ENCODE measurements around the gene RRP1.

The RRP1 gene

DNA sequence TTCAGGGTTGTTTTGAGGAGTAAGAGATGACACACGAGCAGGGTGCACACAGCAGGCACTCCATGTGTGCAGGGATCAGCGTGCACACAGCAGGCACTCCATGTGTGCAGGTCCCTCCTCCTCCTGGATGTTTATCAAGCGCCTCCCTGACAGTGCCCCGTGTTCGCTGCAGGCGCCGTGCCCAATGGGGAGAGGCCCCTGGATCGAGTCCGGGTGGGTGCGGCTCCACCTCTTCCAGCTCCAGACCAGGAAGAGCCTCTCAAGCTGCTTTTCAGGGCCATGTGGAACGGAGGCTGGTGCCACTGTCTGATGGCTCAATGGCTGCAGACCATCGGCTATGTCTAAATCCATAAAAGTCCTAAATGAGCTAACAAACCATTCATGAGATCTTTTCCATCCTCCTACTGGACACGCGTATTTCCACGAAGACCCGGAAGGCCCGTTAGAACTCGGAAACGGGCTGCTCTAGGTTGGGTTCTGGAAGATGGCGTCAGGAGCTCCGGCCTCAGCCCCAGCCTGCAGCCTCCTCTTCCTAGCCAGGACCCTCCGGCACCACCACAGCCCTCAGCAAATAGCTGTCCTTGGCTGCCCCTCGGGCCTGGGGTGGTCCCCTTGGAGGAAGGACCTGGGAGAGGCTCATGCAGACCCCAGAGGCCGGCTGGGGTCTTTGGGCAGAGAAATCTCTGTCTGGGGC, 36.0 kb downstream of the RRP1 start:
- H3K36me3 ChIP-seq (ENCODE audit: insufficient read depth, low read length): no peaks in the 10 kb centered on the region
- TF ChIP-seq POLR2AphosphoS5 (IDR thresholded peaks at IDR 0.05; ENCODE audit: borderline replicate concordance, low read depth, low read length) (no peak), FOXP2 (optimal IDR thresholded peaks at IDR 0.05; ENCODE audit: control extremely low read depth, extremely low read length, insufficient read depth) (no peak), EZH2 (IDR thresholded peaks at IDR 0.05) (no peak)

DNA sequence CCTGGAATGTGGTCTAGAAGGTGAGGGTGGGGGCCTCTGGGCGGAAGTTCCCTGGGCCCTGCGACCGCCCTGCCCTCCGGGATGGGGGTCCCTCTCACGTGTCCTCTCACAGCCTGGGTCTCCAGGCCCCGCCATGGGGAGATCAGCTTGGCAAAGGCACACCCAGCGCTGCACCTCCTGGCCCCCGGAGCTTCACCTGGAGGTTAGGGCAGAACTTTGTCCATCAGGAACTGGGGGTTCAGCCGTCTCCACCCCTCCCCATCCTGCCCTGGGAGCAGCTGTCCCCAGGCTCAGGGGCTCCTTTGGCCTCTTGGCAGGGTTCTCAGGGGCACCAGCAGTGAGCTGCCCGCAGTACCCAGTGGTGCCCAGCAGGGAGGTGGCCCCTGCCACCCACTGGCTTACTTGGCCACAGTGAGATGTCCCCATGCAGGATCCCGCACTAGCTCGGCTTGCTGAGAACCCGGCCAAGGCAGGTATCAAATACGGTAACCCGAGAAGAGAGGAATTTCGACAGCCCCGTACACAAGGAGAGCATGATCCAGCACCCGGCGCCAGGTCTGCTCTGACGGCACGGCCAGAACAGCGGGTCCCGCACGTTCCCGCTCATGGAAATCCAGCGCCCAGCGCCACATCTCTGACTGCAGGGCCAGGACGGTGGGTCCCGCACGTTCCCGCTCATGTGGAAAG, 36.7 kb downstream of the RRP1 start:
- H3K4me3 ChIP-seq: no peak overlapping the region
- H3K9me3 ChIP-seq (ENCODE audit: low read depth, low read length): no peaks in the 10 kb centered on the region
- DNase-seq (ENCODE audit: low read depth, low spot score): no peak
- no peaks in the 10 kb centered on the region for H3K36me3 ChIP-seq (ENCODE audit: insufficient read depth, low read length)
- H3K9ac ChIP-seq (ENCODE audit: insufficient read length): no peak overlapping the region
- TF ChIP-seq FOXP2 (optimal IDR thresholded peaks at IDR 0.05; ENCODE audit: control extremely low read depth, extremely low read length, insufficient read depth): no peak
- no peak for TF ChIP-seq EZH2 (IDR thresholded peaks at IDR 0.05)
- TF ChIP-seq POLR2AphosphoS5 (IDR thresholded peaks at IDR 0.05; ENCODE audit: borderline replicate concordance, low read depth, low read length): no peak
- no peak overlapping the region for H3K27ac ChIP-seq

More for the DNA sequence above, 36.0 kb downstream of the RRP1 start:
- H3K9ac ChIP-seq (ENCODE audit: insufficient read length): no peak overlapping the region
- no peaks in the 10 kb centered on the region for H3K9me3 ChIP-seq (ENCODE audit: low read depth, low read length)
- H3K4me3 ChIP-seq: no peak overlapping the region
- no peak for DNase-seq (ENCODE audit: low read depth, low spot score)
- no peak overlapping the region for H3K27ac ChIP-seq

DNA sequence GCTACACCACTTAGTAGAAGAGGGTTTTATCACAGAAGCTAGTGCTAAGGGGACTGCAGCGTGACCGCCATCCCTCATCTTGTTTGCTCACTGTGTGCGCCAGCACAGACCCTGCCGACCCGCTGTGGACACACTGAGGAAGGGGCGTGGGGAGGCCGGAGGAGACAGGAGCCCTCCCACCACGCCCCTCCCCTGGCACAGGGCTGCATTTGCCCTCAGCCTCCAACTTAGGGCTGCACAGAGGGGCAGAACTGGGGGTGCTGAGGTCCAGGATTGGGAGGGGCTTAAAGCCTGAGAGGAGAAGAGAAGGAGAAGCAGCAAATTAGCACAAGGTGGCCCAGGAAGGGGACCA, 37.2 kb downstream of the RRP1 start:
- H3K27ac ChIP-seq: no peak overlapping the region

DNA sequence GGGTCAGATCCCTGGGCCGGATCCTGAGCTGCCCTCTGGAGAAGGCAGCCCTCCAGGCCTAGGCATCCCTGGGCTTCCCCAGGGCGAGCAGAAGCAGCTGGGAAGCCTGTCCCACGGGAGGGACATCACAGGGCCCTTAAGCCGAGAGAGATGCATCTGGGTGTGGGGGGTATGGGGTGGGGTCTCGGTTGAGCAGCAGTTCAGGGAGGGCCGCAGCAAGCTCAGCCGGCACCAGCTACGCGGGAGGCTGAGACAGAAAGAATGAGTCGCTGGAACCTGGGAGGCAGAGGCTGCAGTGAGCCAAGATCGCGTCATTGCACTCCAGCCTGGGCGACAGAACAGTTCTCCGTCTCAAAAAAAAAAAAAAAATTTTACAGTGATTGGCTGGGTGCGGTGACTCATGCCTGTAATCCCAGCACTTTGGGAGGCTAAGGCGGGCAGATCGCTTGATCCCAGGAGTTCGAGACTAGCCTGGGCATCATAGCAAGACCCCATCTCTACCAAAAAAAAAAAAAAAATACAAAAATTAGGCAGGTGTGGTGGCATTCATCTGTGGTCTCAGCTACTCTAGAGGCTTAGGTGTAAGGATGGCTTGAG, 37.7 kb downstream of the RRP1 start:
- H3K4me3 ChIP-seq: no peak overlapping the region
- TF ChIP-seq POLR2AphosphoS5 (IDR thresholded peaks at IDR 0.05; ENCODE audit: borderline replicate concordance, low read depth, low read length): no peak
- no peak for TF ChIP-seq FOXP2 (optimal IDR thresholded peaks at IDR 0.05; ENCODE audit: control extremely low read depth, extremely low read length, insufficient read depth)
- TF ChIP-seq EZH2 (IDR thresholded peaks at IDR 0.05): no peak
- H3K36me3 ChIP-seq (ENCODE audit: insufficient read depth, low read length): no peaks in the 10 kb centered on the region
- H3K9ac ChIP-seq (ENCODE audit: insufficient read length): no peak overlapping the region
- no peaks in the 10 kb centered on the region for H3K9me3 ChIP-seq (ENCODE audit: low read depth, low read length)
- no peak for DNase-seq (ENCODE audit: low read depth, low spot score)
- no peak overlapping the region for H3K27ac ChIP-seq

More for the DNA sequence above, 37.2 kb downstream of the RRP1 start:
- no peaks in the 10 kb centered on the region for H3K36me3 ChIP-seq (ENCODE audit: insufficient read depth, low read length)
- no peaks in the 10 kb centered on the region for H3K9me3 ChIP-seq (ENCODE audit: low read depth, low read length)
- TF ChIP-seq EZH2 (IDR thresholded peaks at IDR 0.05) (no peak), POLR2AphosphoS5 (IDR thresholded peaks at IDR 0.05; ENCODE audit: borderline replicate concordance, low read depth, low read length) (no peak), FOXP2 (optimal IDR thresholded peaks at IDR 0.05; ENCODE audit: control extremely low read depth, extremely low read length, insufficient read depth) (no peak)
- no peak overlapping the region for H3K9ac ChIP-seq (ENCODE audit: insufficient read length)
- DNase-seq (ENCODE audit: low read depth, low spot score): no peak
- no peak overlapping the region for H3K4me3 ChIP-seq

DNA sequence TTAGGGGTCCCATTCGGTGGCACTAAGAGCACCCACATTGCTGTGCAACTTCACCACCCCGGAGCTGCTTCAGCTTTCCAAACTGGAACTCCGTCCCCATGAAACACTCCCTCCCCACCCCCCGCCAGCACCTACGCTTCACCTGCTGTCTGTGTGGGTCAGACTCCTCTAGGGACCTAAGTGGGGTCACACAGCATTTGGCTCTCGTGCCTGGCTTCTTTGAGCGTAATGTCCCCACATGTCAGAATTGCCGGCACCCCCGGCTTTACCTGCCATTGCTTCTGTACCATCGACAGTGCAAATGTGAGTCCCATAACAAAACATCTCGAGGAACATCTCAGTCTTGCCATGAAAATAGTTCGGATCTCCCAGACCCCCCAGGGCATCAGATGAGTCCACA, 39.8 kb downstream of the RRP1 start:
- H3K4me3 ChIP-seq: no peak overlapping the region
- H3K9me3 ChIP-seq (ENCODE audit: low read depth, low read length): no peaks in the 10 kb centered on the region
- no peak overlapping the region for H3K27ac ChIP-seq
- H3K36me3 ChIP-seq (ENCODE audit: insufficient read depth, low read length): no peaks in the 10 kb centered on the region
- H3K9ac ChIP-seq (ENCODE audit: insufficient read length): no peak overlapping the region
- TF ChIP-seq FOXP2 (optimal IDR thresholded peaks at IDR 0.05; ENCODE audit: control extremely low read depth, extremely low read length, insufficient read depth) (no peak), EZH2 (IDR thresholded peaks at IDR 0.05) (no peak), POLR2AphosphoS5 (IDR thresholded peaks at IDR 0.05; ENCODE audit: borderline replicate concordance, low read depth, low read length) (no peak)
- DNase-seq (ENCODE audit: low read depth, low spot score): no peak

DNA sequence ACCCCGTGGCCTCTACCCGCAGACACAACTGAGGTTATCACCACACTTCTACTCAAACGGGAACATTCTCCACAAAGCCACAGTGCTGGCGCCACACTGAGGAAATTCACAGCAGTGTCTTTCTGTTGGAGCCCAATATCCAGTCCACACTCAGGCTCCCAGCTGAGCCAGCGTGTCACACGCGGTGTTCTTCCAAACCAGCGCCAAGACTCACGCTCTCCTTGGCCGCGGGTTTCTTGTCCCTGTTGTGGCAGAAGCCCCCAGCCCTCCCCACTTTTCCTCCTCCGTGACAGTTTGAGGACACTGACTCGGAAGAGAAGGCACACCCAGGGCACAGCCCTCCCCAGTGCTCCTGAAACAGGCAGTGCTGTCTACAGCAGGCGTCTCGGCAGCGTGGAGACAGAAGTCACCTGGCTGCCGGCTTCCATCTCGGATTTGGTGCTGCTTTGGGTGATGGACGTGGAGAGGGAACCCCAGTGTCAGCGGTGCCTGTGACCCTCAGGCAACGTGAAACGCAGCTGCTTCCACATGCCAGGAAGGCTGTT, 40.3 kb downstream of the RRP1 start:
- no peak for DNase-seq (ENCODE audit: low read depth, low spot score)

DNA sequence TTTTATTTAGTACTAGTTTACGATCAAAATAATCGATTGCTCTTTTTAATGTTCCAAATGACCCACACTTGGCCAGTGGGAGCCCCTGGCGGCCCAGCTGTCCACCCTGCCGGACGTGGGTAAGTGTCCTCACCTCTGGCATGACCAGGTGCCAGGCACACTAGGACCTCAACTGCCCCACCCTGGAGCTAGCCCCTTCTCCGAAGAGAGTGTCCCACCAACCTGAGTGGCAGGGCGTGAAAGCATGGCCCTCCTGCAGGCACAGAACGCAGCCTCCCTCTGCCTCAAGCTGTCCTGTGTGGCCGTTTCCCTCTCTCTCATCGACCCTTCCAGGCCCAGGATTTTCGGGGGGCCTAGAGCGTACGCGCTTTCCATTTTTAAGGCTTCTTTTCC, 42.8 kb downstream of the RRP1 start:
- no peak for DNase-seq (ENCODE audit: low read depth, low spot score)
- H3K27ac ChIP-seq: no peak overlapping the region
- H3K4me3 ChIP-seq: no peak overlapping the region
- TF ChIP-seq FOXP2 (optimal IDR thresholded peaks at IDR 0.05; ENCODE audit: control extremely low read depth, extremely low read length, insufficient read depth) (no peak), EZH2 (IDR thresholded peaks at IDR 0.05) (no peak), POLR2AphosphoS5 (IDR thresholded peaks at IDR 0.05; ENCODE audit: borderline replicate concordance, low read depth, low read length) (no peak)
- H3K9ac ChIP-seq (ENCODE audit: insufficient read length): no peak overlapping the region
- H3K9me3 ChIP-seq (ENCODE audit: low read depth, low read length): no peaks in the 10 kb centered on the region
- H3K36me3 ChIP-seq (ENCODE audit: insufficient read depth, low read length): no peaks in the 10 kb centered on the region

More for the DNA sequence above, 40.3 kb downstream of the RRP1 start:
- Histone ChIP-seq H3K36me3 (ENCODE audit: insufficient read depth, low read length) (no peaks in the 10 kb centered on the region), H3K9ac (ENCODE audit: insufficient read length) (no peak overlapping the region), H3K9me3 (ENCODE audit: low read depth, low read length) (no peaks in the 10 kb centered on the region), H3K27ac (no peak overlapping the region), H3K4me3 (no peak overlapping the region)
- no peak for TF ChIP-seq EZH2 (IDR thresholded peaks at IDR 0.05)
- TF ChIP-seq FOXP2 (optimal IDR thresholded peaks at IDR 0.05; ENCODE audit: control extremely low read depth, extremely low read length, insufficient read depth): no peak
- TF ChIP-seq POLR2AphosphoS5 (IDR thresholded peaks at IDR 0.05; ENCODE audit: borderline replicate concordance, low read depth, low read length): no peak

DNA sequence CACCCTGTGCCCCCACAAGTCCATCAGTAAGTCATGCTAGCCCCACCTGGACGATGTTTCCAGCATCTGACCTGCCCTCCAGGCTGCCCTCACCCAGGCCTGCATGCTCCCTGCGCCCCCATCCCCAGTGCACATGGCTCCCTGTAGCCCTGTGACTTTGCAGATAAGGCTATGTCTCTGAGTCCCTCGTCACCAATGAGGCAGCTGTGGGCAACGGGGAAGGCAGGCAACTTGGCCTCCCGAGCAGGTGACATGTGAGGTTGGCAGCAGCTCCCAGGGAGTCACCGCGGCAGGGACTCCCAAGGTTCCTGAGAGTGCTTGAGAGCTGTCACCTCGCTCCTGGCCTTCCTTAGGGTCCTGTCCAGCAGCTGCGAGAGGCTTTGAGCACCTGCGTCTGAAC, 43.3 kb downstream of the RRP1 start:
- TF ChIP-seq EZH2 (IDR thresholded peaks at IDR 0.05) (no peak), FOXP2 (optimal IDR thresholded peaks at IDR 0.05; ENCODE audit: control extremely low read depth, extremely low read length, insufficient read depth) (no peak), POLR2AphosphoS5 (IDR thresholded peaks at IDR 0.05; ENCODE audit: borderline replicate concordance, low read depth, low read length) (no peak)

More for the DNA sequence above, 43.3 kb downstream of the RRP1 start:
- DNase-seq (ENCODE audit: low read depth, low spot score): no peak
- Histone ChIP-seq H3K27ac (no peak overlapping the region), H3K36me3 (ENCODE audit: insufficient read depth, low read length) (no peaks in the 10 kb centered on the region), H3K4me3 (no peak overlapping the region), H3K9me3 (ENCODE audit: low read depth, low read length) (no peaks in the 10 kb centered on the region), H3K9ac (ENCODE audit: insufficient read length) (no peak overlapping the region)

Data from SK-N-MC (cell line).